ENCODE results near the gene EML6. TPM values are rescaled to one million over a fixed set of nuclear protein-coding genes. Genes with fewer than 3 reads are reported as not detected.

EML6 gene
- polyA plus RNA-seq, 1 donor (not counting 4 experiments of a cell fraction or from before 2014, with no cell fraction given), result 0.96 TPM

- no peak overlapping the region for H2AFZ ChIP-seq (ENCODE audit: control insufficient read depth, low read length)
- H3K27me3 ChIP-seq (ENCODE audit: control insufficient read depth, extremely low read depth, insufficient read depth, low read length), result no peaks in the 10 kb centered on the region
- TF ChIP-seq EZH2 (IDR thresholded peaks at IDR 0.05; ENCODE audit: low read length), result no peak
- TF ChIP-seq, protein P1, sequence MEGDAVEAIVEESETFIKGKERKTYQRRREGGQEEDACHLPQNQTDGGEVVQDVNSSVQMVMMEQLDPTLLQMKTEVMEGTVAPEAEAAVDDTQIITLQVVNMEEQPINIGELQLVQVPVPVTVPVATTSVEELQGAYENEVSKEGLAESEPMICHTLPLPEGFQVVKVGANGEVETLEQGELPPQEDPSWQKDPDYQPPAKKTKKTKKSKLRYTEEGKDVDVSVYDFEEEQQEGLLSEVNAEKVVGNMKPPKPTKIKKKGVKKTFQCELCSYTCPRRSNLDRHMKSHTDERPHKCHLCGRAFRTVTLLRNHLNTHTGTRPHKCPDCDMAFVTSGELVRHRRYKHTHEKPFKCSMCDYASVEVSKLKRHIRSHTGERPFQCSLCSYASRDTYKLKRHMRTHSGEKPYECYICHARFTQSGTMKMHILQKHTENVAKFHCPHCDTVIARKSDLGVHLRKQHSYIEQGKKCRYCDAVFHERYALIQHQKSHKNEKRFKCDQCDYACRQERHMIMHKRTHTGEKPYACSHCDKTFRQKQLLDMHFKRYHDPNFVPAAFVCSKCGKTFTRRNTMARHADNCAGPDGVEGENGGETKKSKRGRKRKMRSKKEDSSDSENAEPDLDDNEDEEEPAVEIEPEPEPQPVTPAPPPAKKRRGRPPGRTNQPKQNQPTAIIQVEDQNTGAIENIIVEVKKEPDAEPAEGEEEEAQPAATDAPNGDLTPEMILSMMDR (optimal IDR thresholded peaks at IDR 0.05 in 1 of 3, IDR thresholded peaks at IDR 0.05 in 1 of 3, conservative IDR thresholded peaks at IDR 0.05 in 1 of 3; ENCODE audit: extremely low read depth in 1 of 3, insufficient read depth in 2 of 3, low read length in 3 of 3), result no peak
- no peaks in the 10 kb centered on the region for H3K4me1 ChIP-seq (ENCODE audit: control insufficient read depth, extremely low read depth, insufficient read depth, low read length)
- FAIRE-seq (no peak), DNase-seq (ENCODE audit: low read depth, low spot score) (no peak)
- H3K27ac ChIP-seq (ENCODE audit: control insufficient read depth, insufficient read depth, low read length), result no peak overlapping the region
- no peak overlapping the region for H3K4me3 ChIP-seq (ENCODE audit: control insufficient read depth in 2 of 3, extremely low read depth in 1 of 3, insufficient read depth in 2 of 3, low read depth in 1 of 3, low read length in 3 of 3)
- no peaks in the 10 kb centered on the region for H3K36me3 ChIP-seq (ENCODE audit: control insufficient read depth in 2 of 2, extremely low read depth in 1 of 2, insufficient read depth in 2 of 2, low read length in 2 of 2)
- H3K9me1 ChIP-seq (ENCODE audit: control insufficient read depth, extremely low read depth, insufficient read depth, low read length), result no peaks in the 10 kb centered on the region
- no peak overlapping the region for H3K4me2 ChIP-seq (ENCODE audit: control insufficient read depth, extremely low read depth, insufficient read depth, low read depth, low read length)
- no peaks in the 10 kb centered on the region for H3K9me3 ChIP-seq (ENCODE audit: control insufficient read depth, low read depth, low read length)
- dilution Hi-C loops (cut with MboI; ENCODE audit: extremely low pct_ligation_motif_present, low sequenced_read_pairs), result no loop called here
- no peaks in the 10 kb centered on the region for H4K20me1 ChIP-seq (ENCODE audit: control insufficient read depth, extremely low read depth, insufficient read depth, low read length)
- H3K79me2 ChIP-seq (ENCODE audit: control insufficient read depth, insufficient read depth, low read length), result no peaks in the 10 kb centered on the region
- no peak overlapping the region for H3K9ac ChIP-seq (ENCODE audit: control insufficient read depth, extremely low read depth, insufficient read depth, low read length)
Measured at GRCh38 chr2:54915101-54915500, 191.6 kb downstream of the EML6 start.

- Histone ChIP-seq H3K9me1 (ENCODE audit: control insufficient read depth, extremely low read depth, insufficient read depth, low read length) (no peaks in the 10 kb centered on the region), H3K9ac (ENCODE audit: control insufficient read depth, extremely low read depth, insufficient read depth, low read length) (no peak overlapping the region), H3K4me3 (ENCODE audit: control insufficient read depth in 2 of 3, extremely low read depth in 1 of 3, insufficient read depth in 2 of 3, low read depth in 1 of 3, low read length in 3 of 3) (no peak overlapping the region), H3K36me3 (ENCODE audit: control insufficient read depth in 2 of 2, extremely low read depth in 1 of 2, insufficient read depth in 2 of 2, low read length in 2 of 2) (no peaks in the 10 kb centered on the region), H2AFZ (ENCODE audit: control insufficient read depth, low read length) (no peak overlapping the region), H3K9me3 (ENCODE audit: control insufficient read depth, low read depth, low read length) (no peaks in the 10 kb centered on the region), H3K27me3 (ENCODE audit: control insufficient read depth, extremely low read depth, insufficient read depth, low read length) (no peaks in the 10 kb centered on the region), H3K27ac (ENCODE audit: control insufficient read depth, insufficient read depth, low read length) (no peak overlapping the region), H3K4me1 (ENCODE audit: control insufficient read depth, extremely low read depth, insufficient read depth, low read length) (no peaks in the 10 kb centered on the region), H4K20me1 (ENCODE audit: control insufficient read depth, extremely low read depth, insufficient read depth, low read length) (no peaks in the 10 kb centered on the region), H3K4me2 (ENCODE audit: control insufficient read depth, extremely low read depth, insufficient read depth, low read depth, low read length) (no peak overlapping the region), H3K79me2 (ENCODE audit: control insufficient read depth, insufficient read depth, low read length) (no peaks in the 10 kb centered on the region)
- DNase-seq (ENCODE audit: low read depth, low spot score) (no peak), FAIRE-seq (no peak)
- dilution Hi-C loops (cut with MboI; ENCODE audit: extremely low pct_ligation_motif_present, low sequenced_read_pairs), result no loop called here
- TF ChIP-seq, protein P1 (optimal IDR thresholded peaks at IDR 0.05 in 1 of 3, IDR thresholded peaks at IDR 0.05 in 1 of 3, conservative IDR thresholded peaks at IDR 0.05 in 1 of 3; ENCODE audit: extremely low read depth in 1 of 3, insufficient read depth in 2 of 3, low read length in 3 of 3), result no peak
- TF ChIP-seq EZH2 (IDR thresholded peaks at IDR 0.05; ENCODE audit: low read length), result no peak
Measured at GRCh38 chr2:54916637-54917036, 193.2 kb downstream of the EML6 start.

Data from keratinocyte (primary cell).